GM19324 (cell line): ENCODE results near the gene MUC5AC.
"Not testable (repeated sequence)": the region's sequence is repeated elsewhere in the genome, so short reads cannot be mapped to it uniquely, and the experiment has no call there.

Source experiments
- ATAC-seq: cut with Tn5 transposase; IDR thresholded peaks from one replicate; pipeline ENCODE4 v1.9.1; 2021; ENCODE audit warnings: mild to moderate bottlenecking, moderate library complexity; ENCODE audit not compliant: unreplicated experiment, low FRiP score

MUC5AC gene

DNA sequence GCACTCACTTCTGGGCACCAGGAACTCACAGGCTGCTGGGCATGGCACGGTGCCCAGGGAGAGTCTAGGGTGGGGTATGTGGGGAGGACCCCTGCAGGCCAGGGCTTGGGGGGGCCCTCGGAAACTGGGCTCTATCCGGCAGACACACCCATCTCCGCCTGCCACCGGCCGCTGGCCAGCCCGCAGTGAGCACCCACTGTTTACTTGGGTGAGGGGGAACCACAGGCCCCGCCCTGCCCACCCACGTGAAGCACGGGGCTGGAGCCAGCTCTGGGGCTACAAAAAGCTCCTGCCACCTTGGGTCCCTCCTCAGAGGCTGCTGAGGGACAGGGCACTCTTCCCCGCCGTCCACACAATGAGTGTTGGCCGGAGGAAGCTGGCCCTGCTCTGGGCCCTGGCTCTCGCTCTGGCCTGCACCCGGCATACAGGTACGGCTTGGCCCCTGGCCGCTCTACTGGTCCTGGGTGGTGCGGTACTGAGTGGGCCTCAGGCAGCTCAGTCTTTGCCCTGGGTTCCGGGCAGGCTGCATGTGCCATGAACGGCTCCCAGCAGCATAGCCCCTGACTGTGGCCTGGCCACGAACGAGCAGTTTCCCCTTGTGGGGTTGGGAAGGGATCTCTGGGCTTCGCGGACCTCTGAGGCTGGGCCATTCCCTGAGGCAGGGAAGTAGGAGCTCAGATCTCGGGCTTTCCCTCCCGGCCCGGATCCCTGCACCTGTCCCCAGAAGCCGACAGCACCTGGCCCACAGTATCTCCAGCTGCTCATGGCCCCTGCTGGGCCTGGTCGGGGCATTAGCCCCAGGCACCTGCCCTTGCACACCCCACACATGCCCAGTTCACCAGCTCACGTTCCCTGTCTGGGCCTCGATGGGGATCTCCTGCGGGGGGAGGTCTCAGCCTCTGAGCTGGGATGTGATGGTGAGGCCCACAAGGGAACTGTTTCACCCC, at the start of gene MUC5AC:
Gene MUC5AC, plus strand, starts transcription at position 309 of the 947 bp plus-strand sequence. Its CDS starts 47 bp downstream, at position 356.
- no peak for ATAC-seq

DNA sequence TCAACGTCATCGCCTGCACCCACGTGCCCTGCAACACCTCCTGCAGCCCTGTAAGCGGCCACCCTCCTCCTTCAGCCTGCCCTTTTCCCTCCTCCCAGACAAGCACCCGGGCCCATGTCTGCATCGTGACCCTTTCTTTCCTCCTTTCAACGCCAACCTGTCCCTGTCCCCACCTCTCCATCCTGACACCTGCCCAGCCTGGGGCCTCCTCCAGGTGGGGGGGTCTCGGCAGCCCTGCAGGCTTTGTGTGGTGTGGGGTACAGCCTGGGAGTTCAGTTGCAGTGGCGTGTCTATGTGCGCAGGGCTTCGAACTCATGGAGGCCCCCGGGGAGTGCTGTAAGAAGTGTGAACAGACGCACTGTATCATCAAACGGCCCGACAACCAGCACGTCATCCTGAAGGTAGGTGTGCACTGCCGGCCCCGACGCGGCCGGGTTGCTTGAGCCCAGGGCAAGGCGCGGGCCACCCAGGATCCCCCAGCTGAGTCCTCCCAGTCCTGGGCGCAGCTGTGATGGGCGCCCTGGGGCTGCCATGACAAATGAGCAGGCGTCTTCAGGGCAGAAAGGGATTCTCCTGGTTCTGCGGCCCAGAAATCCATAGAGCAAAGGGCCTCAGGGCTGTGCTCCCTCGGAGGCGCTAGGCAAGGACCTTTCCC, 49.4 kb upstream of the MUC5AC start:
- no peak for ATAC-seq

GRCh38 chr11:1109101-1109917, 48.4 kb upstream of the MUC5AC start:
- no peak for ATAC-seq

DNA sequence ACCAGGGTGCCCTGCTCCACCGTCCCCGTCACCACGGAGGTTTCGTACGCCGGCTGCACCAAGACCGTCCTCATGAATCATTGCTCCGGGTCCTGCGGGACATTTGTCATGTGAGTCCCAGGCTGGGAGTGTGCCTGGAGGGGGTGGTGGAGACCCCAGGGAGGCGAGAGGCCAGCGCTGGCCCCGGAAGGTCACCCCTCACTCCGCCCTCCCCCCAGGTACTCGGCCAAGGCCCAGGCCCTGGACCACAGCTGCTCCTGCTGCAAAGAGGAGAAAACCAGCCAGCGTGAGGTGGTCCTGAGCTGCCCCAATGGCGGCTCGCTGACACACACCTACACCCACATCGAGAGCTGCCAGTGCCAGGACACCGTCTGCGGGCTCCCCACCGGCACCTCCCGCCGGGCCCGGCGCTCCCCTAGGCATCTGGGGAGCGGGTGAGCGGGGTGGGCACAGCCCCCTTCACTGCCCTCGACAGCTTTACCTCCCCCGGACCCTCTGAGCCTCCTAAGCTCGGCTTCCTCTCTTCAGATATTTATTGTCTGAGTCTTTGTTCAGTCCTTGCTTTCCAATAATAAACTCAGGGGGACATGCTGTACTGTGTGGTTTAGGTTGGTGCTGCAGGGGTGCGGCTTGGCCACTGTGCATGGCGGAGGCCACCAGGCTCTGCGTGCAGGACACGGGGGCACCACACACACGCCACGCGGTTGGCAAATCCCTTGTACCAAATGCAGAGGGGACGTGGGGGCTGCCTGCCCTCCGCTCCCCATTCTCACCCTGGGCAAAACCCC, 47.6 kb upstream of the MUC5AC start:
- ATAC-seq, result no peak

- ATAC-seq, result no peak
Measured at GRCh38 chr11:1111545-1112212, 46.1 kb upstream of the MUC5AC start.

GRCh38 chr11:1112351-1113191, 45.2 kb upstream of the MUC5AC start:
- ATAC-seq, result no peak

DNA sequence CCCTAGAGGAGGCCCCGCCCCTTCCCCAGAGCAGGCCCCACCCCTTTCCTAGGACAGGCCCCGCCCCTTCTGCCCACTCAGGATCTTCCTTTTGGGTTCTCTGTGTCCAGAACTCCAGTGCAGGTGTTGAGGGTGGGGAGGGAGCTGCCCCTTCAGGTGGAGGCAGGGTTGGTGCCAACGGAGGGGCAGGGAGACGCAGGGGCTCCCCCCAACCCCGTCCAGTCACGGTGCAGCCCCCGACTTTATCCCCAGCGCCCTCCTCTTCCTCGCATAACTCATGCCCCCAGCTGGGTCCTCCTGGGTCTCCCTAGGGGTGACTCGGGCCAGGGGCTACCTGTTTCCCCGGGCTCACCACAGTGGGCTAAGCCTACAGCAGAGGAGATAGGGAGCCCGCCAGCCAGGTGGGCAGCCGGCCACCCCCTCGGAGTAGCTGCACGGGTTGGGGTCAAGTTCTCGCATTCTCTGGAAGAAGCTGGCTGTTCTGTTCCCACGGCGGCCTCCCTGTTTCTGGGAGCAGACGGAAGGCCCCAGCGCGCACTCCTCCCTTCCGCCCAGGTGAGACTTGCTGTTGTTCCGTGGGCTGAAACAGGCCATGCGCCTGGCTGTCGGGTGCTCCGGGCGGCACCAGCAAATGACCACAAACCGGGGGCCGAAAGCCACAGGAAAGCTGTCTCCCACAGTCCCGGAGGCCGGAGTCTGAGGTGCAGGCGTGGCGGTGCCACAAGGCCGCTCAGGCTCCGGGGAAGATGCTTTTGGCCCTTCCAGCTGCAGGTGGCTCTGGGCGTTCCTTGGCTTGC, 44.1 kb upstream of the MUC5AC start:
- ATAC-seq, result no peak

- ATAC-seq, result not testable (repeated sequence)
Measured at GRCh38 chr11:1115292-1115691, 42.5 kb upstream of the MUC5AC start.

GRCh38 chr11:1116104-1116503, 41.6 kb upstream of the MUC5AC start:
- no peak for ATAC-seq

GRCh38 chr11:1116666-1117390, 40.9 kb upstream of the MUC5AC start:
- no peak for ATAC-seq

GRCh38 chr11:1117992-1118391, 39.8 kb upstream of the MUC5AC start:
- ATAC-seq, result no peak

- no peak for ATAC-seq
Measured at GRCh38 chr11:1118755-1119603, 38.8 kb upstream of the MUC5AC start.

- no peak for ATAC-seq
Measured at GRCh38 chr11:1119604-1120146, 38.1 kb upstream of the MUC5AC start.

GRCh38 chr11:1120532-1121330, 37.0 kb upstream of the MUC5AC start:
- no peak for ATAC-seq

GRCh38 chr11:1121331-1121812, 36.4 kb upstream of the MUC5AC start:
- ATAC-seq, result no peak
